OCI-LY3 (cell line): ENCODE measurements around the gene HIVEP3.

Source experiments
- EZH2phosphoT487 ChIP-seq: fragments of 200-600 bp; shearing (Covaris generic); IDR thresholded peaks from 2 replicates; pipeline ENCODE4 v1.6.1; 2018; ENCODE audit warnings: antibody characterized with exemption, mixed run types, low read depth
- TF ChIP-seq, protein P1 (sequence below): fragments of 200-600, 300-600 bp; sonication (generic); IDR thresholded peaks from 2 replicates; pipeline ENCODE4 v1.5.1; 2014; ENCODE audit warnings: antibody characterized with exemption, low read length, low read depth

DNA sequence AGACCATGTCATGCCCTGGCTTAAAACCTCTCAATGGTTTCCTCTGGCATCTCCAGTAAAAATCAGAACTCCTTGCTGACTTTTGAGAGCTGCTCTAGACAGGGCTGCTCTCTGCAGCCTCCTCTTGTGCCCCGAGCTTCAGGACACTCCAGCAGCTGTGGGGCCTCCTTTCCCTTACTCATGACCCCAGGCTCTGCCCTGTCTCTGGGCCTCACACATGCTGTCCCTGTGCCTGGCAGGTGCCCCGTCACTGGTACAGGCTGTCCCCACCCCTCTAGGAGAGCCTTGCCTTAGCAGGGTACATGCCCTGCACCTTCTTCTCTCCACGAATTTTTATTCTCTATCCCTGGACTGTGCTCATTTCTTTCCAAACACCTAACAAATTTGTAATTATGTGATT, 43.2 kb downstream of the HIVEP3 start:
- TF ChIP-seq, protein P1, sequence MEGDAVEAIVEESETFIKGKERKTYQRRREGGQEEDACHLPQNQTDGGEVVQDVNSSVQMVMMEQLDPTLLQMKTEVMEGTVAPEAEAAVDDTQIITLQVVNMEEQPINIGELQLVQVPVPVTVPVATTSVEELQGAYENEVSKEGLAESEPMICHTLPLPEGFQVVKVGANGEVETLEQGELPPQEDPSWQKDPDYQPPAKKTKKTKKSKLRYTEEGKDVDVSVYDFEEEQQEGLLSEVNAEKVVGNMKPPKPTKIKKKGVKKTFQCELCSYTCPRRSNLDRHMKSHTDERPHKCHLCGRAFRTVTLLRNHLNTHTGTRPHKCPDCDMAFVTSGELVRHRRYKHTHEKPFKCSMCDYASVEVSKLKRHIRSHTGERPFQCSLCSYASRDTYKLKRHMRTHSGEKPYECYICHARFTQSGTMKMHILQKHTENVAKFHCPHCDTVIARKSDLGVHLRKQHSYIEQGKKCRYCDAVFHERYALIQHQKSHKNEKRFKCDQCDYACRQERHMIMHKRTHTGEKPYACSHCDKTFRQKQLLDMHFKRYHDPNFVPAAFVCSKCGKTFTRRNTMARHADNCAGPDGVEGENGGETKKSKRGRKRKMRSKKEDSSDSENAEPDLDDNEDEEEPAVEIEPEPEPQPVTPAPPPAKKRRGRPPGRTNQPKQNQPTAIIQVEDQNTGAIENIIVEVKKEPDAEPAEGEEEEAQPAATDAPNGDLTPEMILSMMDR, result no peak
- no peak for TF ChIP-seq EZH2phosphoT487
